HG03460 (cell line): ENCODE data around the gene ATIC.
"Not testable (repeated sequence)": the region's sequence is repeated elsewhere in the genome, so short reads cannot be mapped to it uniquely, and the experiment has no call there.

Experiments
- ATAC-seq: cut with Tn5 transposase; IDR thresholded peaks from one replicate; pipeline ENCODE4 v1.9.1; 2021; ENCODE audit not compliant: unreplicated experiment

Gene ATIC

DNA sequence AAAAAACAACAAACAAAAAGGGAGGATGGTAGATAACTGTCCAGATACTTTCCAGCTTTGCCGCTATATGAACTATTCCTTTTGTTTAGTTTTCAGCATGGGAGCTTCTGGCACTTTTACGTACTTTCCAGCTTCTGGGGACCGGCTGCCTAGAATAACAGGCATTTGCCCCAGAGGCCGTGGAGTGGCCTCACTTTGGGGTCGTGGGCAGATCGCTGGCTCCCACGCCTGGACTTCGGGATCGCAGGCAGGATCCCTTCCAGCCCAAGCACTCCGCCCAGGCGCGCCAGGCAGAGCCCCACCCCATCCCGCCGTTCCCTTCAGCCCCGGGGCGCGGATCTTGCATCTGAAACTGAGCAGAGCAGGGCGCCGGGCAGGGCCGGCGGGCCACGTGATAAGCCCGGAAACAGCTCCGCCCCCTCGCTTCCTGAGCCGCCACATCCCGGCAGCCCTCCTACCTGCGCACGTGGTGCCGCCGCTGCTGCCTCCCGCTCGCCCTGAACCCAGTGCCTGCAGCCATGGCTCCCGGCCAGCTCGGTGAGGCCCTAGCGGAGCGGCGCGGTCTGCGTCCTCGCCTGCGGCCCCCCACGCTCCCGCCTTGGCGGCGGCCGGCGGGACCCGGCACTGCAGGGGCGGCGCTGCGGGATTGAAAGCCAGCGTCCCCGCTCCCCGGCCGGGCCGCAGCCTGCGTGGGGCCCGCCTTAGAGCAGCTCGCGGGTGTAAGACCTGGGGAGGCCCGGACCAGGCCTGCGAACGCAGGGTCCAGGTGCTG lies at the start of gene ATIC:
TSS of gene ATIC (plus strand) at position 435 of the 772 bp plus-strand sequence. CDS start at position 519, 84 bp downstream.
- ATAC-seq, result peak; percentile 99

DNA sequence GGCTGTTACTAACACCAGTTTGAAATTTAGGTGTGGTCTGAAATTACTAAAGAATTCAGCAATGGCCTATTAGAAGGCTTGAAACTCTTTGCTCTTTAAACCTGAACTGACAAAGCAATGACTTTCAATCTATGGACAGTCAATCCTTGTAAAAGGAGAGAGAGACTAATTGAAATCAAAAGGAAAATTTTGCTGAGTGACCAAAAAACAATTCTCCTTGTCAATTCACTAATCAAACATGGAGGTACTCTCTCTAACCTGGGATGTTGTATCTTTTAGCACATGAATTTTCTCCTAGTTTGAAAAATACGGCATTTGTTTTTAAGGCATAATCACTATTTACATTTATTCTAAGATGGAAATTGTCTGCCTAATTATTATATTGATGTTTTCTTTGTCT lies 49.6 kb upstream of the ATIC start:
- ATAC-seq, result no peak

DNA sequence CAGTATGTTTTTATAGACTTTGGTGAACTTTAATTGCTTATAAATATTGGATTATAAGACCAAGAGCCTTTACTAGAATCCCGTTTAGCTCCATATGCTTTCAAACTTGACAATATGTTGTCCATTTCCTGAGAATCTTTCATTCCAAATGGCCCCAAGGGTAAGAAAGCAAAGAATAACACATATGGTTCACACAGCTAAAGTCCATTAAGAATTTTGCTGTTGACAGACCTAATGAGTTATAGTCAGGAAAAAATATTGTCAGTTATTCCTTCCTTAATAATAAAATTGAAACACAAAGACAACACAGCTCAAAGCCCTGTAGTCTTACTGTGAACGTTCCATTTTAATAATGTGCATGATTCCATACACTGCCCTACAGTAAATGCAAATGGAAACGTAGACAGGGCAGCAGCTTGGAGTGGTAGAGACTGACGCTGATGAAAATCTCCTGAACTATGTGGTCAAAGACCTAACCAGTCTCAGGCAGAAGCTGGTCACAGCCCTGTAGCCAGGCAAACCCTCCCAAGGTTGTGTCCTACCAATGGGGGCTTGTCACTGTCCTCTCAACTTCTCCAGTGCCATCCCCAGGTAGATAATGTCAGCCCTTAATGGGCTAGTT lies 49.0 kb upstream of the ATIC start:
- ATAC-seq, result no peak

DNA sequence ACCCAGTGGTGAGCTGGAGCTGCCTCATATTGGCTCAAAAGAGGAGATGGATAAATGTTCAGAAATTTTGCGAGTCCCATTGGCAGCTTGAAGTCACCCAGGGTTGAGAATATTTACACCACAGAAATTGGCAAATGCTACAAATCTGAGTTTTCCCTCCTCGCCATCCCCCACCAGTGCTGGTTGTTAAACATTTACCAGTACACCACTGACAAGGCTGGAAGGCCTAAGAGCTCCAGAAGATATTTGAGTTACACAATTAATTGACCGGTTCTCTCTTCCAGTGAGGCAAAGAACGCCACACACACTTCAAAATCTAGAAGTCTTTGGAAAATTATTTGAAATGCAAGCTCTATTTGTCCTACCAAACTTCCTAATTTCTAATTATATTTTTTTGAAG lies 47.5 kb upstream of the ATIC start:
- no peak for ATAC-seq

DNA sequence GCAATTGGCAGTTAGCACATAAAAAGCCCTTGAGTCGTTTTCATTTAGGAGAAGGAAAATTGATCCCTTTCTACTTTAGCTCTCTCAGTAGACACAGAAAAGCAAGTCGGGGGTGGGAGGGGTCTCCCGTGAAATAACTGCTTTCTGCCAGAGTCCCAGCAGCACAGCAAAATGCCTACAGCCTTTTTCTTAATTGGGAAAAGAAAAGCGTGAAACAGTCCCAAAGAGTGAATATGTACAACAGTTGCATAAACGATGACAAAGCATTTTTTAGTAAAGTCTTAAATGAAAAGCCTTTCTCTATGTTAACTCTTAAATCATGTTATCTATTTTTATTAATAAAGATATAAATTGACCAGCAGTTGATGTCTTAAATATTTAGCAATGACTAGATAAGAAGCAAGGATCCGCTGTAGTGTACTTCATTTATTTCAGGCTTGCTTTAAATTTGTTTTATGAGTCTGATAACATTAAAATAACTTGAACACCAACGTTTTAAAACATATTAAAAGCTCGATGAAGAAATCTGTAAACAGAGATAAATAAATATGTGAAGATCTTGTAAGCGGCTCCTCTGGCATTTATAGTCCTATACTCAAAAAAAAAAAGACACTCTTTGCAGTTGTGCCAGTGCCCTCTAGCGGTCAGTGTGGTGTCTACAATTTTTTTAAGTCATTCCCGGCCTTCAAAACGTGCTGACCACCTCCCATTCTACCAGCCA lies 42.3 kb upstream of the ATIC start:
- peak; percentile 48 for ATAC-seq

DNA sequence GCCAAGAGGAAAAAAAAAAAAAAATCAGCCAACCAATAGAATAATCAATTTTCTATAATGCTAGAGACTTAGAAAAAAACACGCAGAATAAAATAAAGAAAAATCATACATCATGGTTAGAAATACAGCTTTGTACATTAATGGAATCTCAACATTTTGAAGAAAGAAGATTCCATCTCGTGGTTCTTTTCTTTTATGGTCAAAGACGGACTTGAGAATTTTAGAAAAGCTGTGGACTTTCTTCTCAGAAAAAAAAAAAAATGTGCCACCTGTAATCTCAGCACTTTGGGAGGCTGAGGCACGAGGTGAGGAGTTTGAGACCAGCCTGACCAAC lies 41.8 kb upstream of the ATIC start:
- no peak for ATAC-seq

DNA sequence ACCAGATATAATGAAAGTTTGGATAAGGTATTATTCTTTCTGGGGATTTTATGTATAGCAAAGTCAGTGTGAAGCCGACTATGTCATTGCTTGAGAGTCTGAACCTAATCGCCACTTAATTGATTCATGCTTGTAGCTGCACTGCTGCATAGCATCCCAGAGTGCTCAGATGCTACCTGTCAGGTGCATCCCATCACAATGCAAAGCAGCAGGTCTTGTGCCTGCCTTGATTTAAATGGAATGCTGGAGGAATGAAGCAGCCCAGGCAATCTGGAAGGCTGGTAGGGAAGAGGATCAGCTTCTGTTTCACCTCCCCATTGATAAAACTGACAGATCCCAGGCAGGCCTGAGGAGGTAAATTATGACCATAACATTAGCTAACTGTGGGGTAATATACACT lies 40.4 kb upstream of the ATIC start:
- no peak for ATAC-seq

DNA sequence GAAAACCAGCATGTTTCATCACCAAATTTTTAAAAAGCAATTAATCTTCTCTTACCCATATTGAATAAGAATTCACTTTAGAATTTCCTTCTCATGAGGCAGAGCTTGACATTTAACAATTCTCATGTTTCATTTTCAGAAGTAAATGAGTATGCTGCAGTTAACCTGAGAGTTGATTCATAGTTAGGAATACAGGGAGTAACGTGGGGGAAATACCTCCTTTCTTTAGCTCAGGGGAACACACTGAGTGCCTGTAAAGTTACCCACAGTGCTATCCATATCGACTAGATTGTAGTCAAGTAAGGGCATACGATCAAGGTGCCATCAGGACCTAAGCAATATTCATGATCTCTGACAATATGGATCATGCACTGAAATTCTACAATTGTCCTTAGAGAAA lies 38.9 kb upstream of the ATIC start:
- no peak for ATAC-seq

DNA sequence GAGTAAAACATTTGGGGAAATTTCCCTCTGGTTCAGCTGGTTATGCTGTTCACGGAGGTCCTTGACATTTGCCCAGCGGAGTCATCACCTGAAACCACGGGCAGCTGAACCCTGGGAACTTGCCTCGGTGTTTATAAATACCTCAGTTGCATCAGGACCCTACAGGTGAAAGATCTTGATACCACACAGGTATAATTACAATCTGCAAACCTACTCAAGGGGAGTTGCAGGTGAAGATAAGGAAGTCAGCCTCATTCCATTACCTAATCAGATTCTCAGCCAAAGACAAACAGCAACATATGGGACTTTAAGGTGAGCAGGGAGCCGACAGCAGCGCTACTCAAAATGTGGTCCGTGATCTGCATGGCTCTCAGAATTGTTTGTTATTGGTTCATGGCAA lies 37.0 kb upstream of the ATIC start:
- ATAC-seq, result no peak

DNA sequence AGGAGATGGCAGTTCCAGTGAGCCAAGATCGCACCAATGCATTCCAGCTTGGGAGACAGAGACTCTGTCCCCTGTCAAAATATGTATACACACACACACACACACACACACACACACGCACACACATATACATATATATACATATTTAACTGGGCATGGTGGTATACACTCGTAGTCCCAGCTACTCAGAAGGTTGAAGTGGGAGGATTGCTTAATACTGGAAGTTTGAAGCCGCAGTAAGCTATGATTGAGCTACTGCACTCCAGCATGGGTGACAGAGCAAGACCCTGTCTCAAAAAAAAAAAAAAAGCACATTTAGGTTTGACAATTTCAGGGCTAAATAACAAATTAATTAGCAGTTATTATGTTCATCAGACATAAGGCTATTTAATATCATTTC lies 36.0 kb upstream of the ATIC start:
- no peak for ATAC-seq

DNA sequence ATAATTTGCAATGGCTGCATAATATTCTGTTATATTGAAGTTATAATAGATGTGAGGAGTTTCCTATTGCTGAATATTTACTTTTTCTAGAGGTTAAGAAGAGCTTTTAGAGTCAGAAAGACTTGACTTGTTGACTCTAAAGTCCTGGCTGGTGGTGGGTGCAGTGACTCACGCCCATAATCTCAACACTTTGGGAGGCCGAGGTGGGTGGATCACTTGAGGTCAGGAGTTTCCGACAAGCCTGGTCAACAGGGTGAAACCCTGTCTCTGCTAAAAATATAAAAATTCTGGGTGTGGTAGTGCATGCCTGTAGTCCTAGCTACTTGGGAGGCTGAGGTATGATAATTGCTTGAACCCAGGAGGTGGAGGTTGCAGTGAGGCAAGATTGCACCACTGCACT lies 33.9 kb upstream of the ATIC start:
- ATAC-seq, result no peak

DNA sequence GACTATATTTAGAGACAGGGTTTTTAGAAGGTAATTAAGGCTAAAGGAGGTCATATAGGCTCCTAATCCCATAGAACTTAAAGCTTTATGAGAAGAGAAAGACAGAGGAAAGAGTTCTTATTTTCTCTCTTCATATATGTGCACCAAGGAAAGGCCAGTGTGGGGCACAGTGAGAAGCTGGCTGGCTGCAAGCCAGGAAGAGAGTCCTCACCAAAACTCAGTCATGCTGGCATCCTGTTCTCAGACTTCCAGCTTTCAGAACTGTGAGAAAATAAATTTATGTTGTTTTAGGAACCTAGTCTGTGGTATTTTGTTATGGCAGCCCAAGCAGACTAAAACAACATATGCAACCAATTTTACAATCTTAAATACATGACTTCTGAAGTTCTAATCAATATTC lies 31.5 kb upstream of the ATIC start:
- peak; percentile 77 for ATAC-seq

DNA sequence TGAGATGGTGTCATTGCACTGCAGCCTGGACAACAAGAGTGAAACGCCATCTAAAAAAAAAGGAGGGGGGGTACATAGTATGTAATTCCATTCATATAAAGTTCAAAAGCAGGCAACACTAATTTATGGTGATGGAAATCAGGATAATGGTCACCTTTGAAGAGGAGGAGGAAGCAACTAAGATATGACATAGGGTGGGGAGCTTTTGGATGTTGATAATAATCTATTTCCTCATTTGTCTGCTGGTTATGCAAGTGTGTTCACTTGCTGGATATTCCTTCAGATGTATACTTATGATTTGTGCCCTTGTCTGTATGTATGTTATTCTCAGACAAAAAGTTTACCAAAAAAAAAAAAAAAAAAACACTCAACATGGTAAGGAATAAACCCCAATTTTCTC lies 28.6 kb upstream of the ATIC start:
- no peak for ATAC-seq

DNA sequence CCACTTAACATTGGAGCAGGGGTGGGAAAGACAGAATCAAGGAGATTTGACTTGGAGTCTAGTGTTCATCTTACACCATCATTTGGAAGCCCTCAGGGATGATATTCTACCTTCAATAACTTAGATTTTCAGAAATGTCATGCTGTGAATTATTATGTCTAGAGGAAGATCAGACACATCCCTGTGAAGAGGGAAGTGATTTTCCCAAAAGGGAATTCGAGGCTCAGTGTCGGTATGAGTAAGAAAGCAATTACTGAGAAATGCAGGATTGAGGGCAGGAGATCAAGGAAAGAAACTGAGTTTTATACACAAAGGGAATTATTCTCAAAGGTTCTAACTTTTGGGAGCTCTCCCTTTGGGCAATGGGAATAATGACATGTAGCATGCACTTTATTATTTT lies 25.6 kb upstream of the ATIC start:
- no peak for ATAC-seq

DNA sequence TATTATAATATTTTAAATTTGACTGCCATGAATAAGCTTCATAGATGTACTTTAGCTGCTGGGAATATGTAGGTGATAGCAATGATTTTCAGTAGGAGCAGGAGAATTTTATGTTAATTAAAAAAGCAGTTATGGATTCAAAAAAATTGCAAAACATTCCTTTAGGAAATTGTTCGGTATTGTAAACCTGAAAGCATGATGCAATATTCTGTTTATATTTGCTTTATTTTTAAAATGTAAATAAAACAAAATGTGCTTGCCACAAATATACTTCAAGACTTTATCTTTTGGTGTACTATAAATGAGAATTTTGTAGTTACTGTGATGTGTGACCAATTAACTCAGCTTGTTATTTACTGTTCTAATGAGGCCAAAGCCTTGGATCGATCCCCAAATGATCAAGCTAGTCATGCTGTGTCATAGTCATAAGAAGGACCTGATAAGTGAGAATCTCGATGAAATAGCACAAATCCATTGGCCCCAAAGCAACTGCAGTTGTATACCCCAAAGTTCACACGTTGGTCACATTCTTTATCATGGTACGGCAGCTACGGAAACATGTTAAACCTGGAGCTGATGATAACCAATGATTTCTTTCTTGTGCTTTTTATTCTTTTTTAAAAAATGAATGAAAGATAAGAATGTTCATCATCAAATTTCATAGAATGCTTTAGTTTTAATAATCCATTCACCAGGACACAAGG lies 23.6 kb upstream of the ATIC start:
- ATAC-seq, result no peak

DNA sequence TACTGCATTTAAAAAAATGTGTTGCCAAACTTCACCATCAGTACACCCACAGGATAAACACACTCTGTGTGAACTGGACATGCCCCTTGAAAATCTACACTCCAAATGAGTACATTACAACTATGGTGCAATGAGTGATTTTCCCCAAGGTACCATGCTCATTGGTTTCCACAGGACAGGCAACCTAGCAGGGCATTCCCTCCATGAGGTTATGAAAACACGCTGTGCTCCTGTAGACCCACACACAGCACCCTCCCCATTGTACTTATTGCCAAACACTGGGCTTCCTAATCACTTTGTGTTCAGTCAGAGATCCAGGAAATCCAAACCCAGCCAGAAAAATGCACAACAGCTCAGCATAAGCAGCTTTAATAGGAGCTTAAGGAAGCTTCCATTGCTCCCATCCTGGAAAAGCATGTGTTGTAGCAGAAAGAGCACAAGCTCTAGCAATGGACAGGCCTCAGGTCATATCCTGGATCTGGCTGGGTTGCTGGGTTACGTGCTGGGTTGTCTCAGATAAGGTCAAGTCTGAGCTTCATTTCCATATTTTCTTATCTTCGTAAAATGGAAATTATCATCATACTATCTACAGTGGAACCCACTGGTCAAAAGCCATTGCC lies 20.8 kb upstream of the ATIC start:
- ATAC-seq, result no peak

DNA sequence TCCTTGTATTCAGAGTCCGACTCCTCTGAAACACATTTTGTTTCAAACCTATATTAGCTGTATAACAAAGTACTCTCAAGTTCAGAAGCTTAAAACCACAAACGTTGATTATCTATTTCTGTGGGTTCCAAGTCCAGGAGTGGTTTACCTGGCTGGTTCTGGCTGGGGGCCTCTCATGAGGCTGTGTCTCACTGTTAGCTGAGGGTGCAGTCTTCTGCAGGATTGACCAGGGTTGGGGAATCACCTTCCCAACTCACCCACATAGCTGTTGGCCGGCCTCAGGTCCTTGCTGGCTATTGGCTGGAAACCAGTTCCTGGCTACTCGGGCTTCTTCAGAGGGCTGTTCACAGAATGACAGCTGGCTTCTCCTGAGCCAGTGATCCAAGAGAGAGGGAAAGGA lies 18.0 kb upstream of the ATIC start:
- ATAC-seq, result no peak

DNA sequence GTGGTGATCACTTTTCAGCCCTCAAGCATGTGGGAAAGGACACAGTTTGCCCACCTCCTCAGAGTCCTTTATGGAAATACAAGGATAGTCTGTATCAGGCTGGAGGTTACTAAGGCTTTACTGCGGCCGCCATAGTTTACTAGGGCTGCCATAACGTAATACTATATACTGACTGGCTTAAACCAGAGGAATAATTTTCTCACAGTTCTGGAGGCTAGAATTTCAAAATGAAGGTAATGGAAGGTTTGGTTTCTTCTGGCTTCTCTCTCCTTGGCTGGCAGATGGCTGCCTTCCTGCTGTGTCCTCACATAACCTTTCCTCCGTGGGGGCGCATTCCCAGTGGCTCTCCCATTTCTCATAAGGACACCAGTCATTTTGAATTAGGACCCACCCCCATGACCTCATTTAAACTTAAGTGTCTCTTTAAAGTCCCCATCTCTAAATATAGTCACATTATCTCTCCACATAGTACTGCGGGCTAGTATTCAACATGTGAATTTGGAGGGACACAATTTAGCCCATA lies 12.5 kb upstream of the ATIC start:
- no peak for ATAC-seq

DNA sequence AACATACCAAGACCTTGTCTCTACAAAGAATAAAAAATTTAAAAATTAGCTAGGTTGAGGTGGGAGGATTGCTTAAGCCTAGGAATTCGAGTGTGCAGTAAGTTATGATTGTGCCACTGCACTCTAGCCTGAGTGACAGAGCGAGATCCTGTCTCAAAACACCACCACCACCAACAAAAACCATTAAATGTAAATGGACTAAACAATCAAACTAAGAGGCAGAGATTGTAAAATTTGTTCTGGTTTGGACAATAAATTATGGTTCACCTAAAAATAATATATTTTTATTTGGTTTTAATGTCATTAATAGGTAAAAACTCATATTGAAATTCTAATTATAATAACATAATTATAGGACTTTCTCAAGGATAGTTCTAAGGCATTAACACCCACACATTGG lies 9.9 kb upstream of the ATIC start:
- ATAC-seq, result no peak

DNA sequence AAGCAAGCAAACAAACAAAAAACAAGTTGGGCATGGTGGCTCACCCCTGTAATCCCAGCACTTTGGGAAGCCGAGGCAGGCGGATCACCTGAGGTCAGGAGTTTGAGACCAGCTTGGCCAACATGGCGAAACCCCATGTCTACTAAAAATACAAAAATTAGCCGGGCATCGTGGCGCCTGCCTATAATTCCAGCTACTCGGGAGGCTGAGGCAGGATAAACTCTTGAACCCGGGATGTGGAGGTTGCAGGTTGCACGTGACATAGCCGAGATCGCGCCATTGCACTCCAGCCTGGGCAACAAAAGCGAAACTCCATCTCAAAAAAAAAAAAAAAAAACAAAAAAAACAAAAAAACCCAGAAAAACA lies 617 bp upstream of the ATIC start:
- not testable (repeated sequence) for ATAC-seq

DNA sequence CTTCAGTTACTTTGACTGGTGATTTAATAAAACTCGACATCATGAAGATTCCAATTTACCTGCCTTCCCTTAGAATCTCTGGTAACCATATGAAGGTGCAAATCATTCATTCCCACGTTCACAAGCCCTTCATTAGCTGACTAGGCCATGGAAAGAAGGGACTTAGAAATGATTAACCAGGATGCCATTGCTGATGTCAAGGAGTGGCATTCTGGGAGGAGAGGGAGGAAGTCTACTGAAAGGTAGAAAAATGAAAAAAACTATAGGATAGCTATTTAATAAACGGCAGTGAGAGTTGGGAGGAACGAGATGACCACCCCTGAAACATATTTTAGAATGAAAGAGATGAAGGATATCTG lies 1.4 kb downstream of the ATIC start:
- no peak for ATAC-seq
